Measurements from ENCODE around the gene RNF168. TPM values are rescaled to one million over a fixed set of nuclear protein-coding genes. Genes with fewer than 3 reads are reported as not detected.
"Not testable (repeated sequence)": the region's sequence is repeated elsewhere in the genome, so short reads cannot be mapped to it uniquely, and the experiment has no call there.

Gene RNF168
- total RNA-seq, 1 experiment from 2014 or later: 25.1 TPM

DNA sequence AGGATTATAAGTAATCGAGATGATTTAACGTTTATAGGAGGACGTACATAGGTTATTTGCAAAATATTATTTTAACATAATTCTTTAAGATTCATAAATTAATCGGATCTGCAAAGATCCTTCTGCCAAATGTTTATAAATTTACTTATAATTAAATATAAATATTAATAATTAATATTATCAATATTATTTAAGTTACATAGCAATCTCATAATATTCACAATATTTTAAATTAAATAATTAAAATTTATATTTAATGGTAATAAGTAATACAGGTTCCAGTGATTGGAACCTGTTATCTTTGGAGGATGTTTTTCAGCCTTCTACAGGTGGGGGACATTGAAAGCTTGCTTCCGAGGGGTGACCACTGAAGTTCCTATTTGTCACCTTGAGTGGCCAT is 48.7 kb upstream of the RNF168 start (continued):
- TF ChIP-seq SP1 (IDR thresholded peaks at IDR 0.05; ENCODE audit: low read depth) (no peak), EZH2 (IDR thresholded peaks at IDR 0.05) (no peak), CBX3 (IDR thresholded peaks at IDR 0.05; ENCODE audit: low read depth) (no peak), ZFX (IDR thresholded peaks at IDR 0.05) (no peak), POLR2AphosphoS5 (IDR thresholded peaks at IDR 0.05; ENCODE audit: low read depth, low read length) (no peak)

DNA sequence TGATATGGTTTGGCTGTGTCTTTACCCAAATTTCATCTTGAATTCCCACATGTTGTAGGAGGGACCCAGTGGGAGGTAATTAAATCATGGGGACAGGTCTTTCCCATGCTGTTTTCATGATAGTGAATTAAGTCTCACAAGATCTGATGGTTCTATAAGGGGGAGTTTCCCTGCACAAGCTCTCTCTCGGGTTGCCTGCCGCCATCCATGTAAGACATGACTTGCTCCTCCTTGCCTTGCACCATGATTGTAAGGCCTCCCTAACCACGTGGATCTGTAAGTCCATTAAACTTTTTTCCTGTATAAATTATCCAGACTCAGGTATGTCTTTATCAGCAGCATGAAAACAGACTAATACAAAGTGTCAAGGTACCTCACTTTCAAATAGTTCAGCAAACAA is 46.6 kb upstream of the RNF168 start:
- H3K9me3 ChIP-seq (ENCODE audit: control insufficient read depth in 1 of 2, insufficient read depth in 1 of 2, low read depth in 1 of 2, low read length in 2 of 2); H2AFZ ChIP-seq (ENCODE audit: low read depth, low read length, poor library complexity, severe bottlenecking); POLR2A ChIA-PET; H3K27me3 ChIP-seq (ENCODE audit: insufficient read depth, low read length); ATAC-seq; H3K9me2 ChIP-seq (ENCODE audit: insufficient read depth); DNase-seq (ENCODE audit: low read depth, low spot score); H3K4me1 ChIP-seq (ENCODE audit: control insufficient read depth in 1 of 2, insufficient read depth in 2 of 2, low read length in 2 of 2); CTCF ChIA-PET; H4K20me1 ChIP-seq (ENCODE audit: insufficient read depth); RAD21 ChIA-PET (ENCODE audit: low non-redundant PET in 1 of 2, low total read pairs in 2 of 2, uncharacterized antibody in 2 of 2, unreplicated experiment in 2 of 2); H3K9ac ChIP-seq (ENCODE audit: low read length); BruUV-seq (replicated peaks); H3K79me2 ChIP-seq (ENCODE audit: insufficient read depth, low read length); H3K4me3 ChIP-seq (replicated peaks in 1 of 2; ENCODE audit: low read depth in 1 of 2, low read length in 2 of 2); intact Hi-C loops (cut with micrococcal nuclease); H3K4me2 ChIP-seq (ENCODE audit: low read length); H3K36me3 ChIP-seq (ENCODE audit: control insufficient read depth in 1 of 2, insufficient read depth in 2 of 2, low read length in 2 of 2); H3K27ac ChIP-seq (ENCODE audit: low read depth, low read length): not testable (repeated sequence)

DNA sequence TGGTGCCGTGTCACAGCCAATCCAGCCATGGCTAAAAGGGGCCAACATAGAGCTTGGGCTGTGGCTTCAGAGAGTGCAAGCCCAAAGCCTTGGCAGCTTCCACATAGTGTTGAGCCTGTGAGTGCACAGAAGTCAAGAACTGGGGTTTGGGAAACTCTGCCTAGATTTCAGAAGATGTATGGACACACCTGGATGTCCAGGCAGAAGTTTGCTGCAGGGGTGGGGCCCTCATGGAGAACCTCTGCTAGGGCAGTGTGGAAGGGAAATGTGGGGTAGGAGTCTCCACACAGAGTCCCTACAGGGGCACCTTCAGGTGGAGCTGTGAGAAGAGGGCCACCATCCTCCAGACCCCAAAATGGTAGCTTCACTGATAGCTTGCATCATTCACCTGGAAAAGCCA is 45.7 kb upstream of the RNF168 start:
- H3K9me2 ChIP-seq (ENCODE audit: insufficient read depth); H3K9ac ChIP-seq (ENCODE audit: low read length); ATAC-seq; H3K36me3 ChIP-seq (ENCODE audit: control insufficient read depth in 1 of 2, insufficient read depth in 2 of 2, low read length in 2 of 2); H4K20me1 ChIP-seq (ENCODE audit: insufficient read depth); intact Hi-C loops (cut with micrococcal nuclease); RAD21 ChIA-PET (ENCODE audit: low non-redundant PET in 1 of 2, low total read pairs in 2 of 2, uncharacterized antibody in 2 of 2, unreplicated experiment in 2 of 2); H3K4me2 ChIP-seq (ENCODE audit: low read length); CTCF ChIA-PET; H3K4me3 ChIP-seq (replicated peaks in 1 of 2; ENCODE audit: low read depth in 1 of 2, low read length in 2 of 2); H2AFZ ChIP-seq (ENCODE audit: low read depth, low read length, poor library complexity, severe bottlenecking); H3K9me3 ChIP-seq (ENCODE audit: control insufficient read depth in 1 of 2, insufficient read depth in 1 of 2, low read depth in 1 of 2, low read length in 2 of 2); DNase-seq (ENCODE audit: low read depth, low spot score); H3K27ac ChIP-seq (ENCODE audit: low read depth, low read length); H3K4me1 ChIP-seq (ENCODE audit: control insufficient read depth in 1 of 2, insufficient read depth in 2 of 2, low read length in 2 of 2); H3K27me3 ChIP-seq (ENCODE audit: insufficient read depth, low read length); POLR2A ChIA-PET; BruUV-seq (replicated peaks); H3K79me2 ChIP-seq (ENCODE audit: insufficient read depth, low read length): not testable (repeated sequence)
